ENCODE data around the gene BEST2. TPM values are rescaled to one million over a fixed set of nuclear protein-coding genes. Genes with fewer than 3 reads are reported as not detected.
A peak's percentile ranks its signal among the peaks of the same experiment; 100 is the strongest.

The BEST2 gene
- total RNA-seq, 1 donor from 2014 or later, result not detected

- intact Hi-C loops (cut with micrococcal nuclease), result loop anchor here (1.0 to 5.0 kb wide), 2 partner anchors 10 to 57 kb away; partner anchors contain the start of gene TNPO2
- H3K4me1 Mint-ChIP-seq (ENCODE audit: low read depth), result peaks cover 43% of the 10 kb centered on the region
- no peaks in the 10 kb centered on the region for H3K27me3 Mint-ChIP-seq (ENCODE audit: insufficient read depth)
- peak overlapping the region; percentile 86 for H3K27ac Mint-ChIP-seq
- no peaks in the 10 kb centered on the region for H3K36me3 Mint-ChIP-seq (ENCODE audit: low read depth)
- H3K9me3 Mint-ChIP-seq, result no peaks in the 10 kb centered on the region
- DNase-seq (ENCODE audit: low spot score), result no peak
- peak overlapping the region; percentile 86 for H3K4me3 Mint-ChIP-seq
Observed at GRCh38 chr19:12778905-12779161, 27.2 kb downstream of the BEST2 start.

GRCh38 chr19:12779162-12779993 is 27.8 kb downstream of the BEST2 start:
- Mint-ChIP-seq H3K36me3 (ENCODE audit: low read depth) (no peaks in the 10 kb centered on the region), H3K4me3 (peak overlapping the region; percentile 86), H3K4me1 (ENCODE audit: low read depth) (peaks cover 42% of the 10 kb centered on the region), H3K9me3 (no peaks in the 10 kb centered on the region), H3K27ac (peak overlapping the region; percentile 45), H3K27me3 (ENCODE audit: insufficient read depth) (no peaks in the 10 kb centered on the region)
- DNase-seq (ENCODE audit: low spot score), result no peak
- intact Hi-C loops (cut with micrococcal nuclease), result loop anchor here (5.0 kb wide), 1 partner anchor 57 kb away; the partner anchor contains the start of gene TNPO2

- Mint-ChIP-seq H3K4me1 (ENCODE audit: low read depth) (peaks cover 42% of the 10 kb centered on the region), H3K27me3 (ENCODE audit: insufficient read depth) (no peaks in the 10 kb centered on the region), H3K4me3 (peak overlapping the region; percentile 86), H3K36me3 (ENCODE audit: low read depth) (no peaks in the 10 kb centered on the region), H3K27ac (peak overlapping the region; percentile 99), H3K9me3 (no peaks in the 10 kb centered on the region)
- intact Hi-C loops (cut with micrococcal nuclease), result loop anchor here (1.0 to 2.0 kb wide), 2 partner anchors 9 to 157 kb away; partner anchors contain the start of genes CALR and JUNB
- DNase-seq (ENCODE audit: low spot score), result no peak
Observed at GRCh38 chr19:12782174-12782423, 30.5 kb downstream of the BEST2 start.

- peaks cover 37% of the 10 kb centered on the region for H3K4me1 Mint-ChIP-seq (ENCODE audit: low read depth)
- peak; percentile 87 for DNase-seq (ENCODE audit: low spot score)
- intact Hi-C loops (cut with micrococcal nuclease), result loop anchor here (1.0 to 2.0 kb wide), 2 partner anchors 9 to 156 kb away; partner anchors contain the start of genes CALR and JUNB
- H3K4me3 Mint-ChIP-seq, result peak overlapping the region; percentile 86
- H3K27ac Mint-ChIP-seq, result peak overlapping the region; percentile 99
- H3K27me3 Mint-ChIP-seq (ENCODE audit: insufficient read depth), result no peaks in the 10 kb centered on the region
- H3K36me3 Mint-ChIP-seq (ENCODE audit: low read depth), result no peaks in the 10 kb centered on the region
- no peaks in the 10 kb centered on the region for H3K9me3 Mint-ChIP-seq
Observed at GRCh38 chr19:12782424-12783290, 31.1 kb downstream of the BEST2 start.

GRCh38 chr19:12783291-12783848 is 31.8 kb downstream of the BEST2 start:
- Mint-ChIP-seq H3K4me3 (peak overlapping the region; percentile 70), H3K27ac (no peak overlapping the region), H3K36me3 (ENCODE audit: low read depth) (no peaks in the 10 kb centered on the region), H3K9me3 (no peaks in the 10 kb centered on the region), H3K27me3 (ENCODE audit: insufficient read depth) (no peaks in the 10 kb centered on the region), H3K4me1 (ENCODE audit: low read depth) (peaks cover 34% of the 10 kb centered on the region)
- peak; percentile 36 for DNase-seq (ENCODE audit: low spot score)
- intact Hi-C loops (cut with micrococcal nuclease), result loop anchor here (2.0 kb wide), 1 partner anchor 155 kb away; the partner anchor contains the start of gene CALR

- Mint-ChIP-seq H3K27ac (no peak overlapping the region), H3K4me3 (peak overlapping the region; percentile 70), H3K4me1 (ENCODE audit: low read depth) (peaks cover 32% of the 10 kb centered on the region), H3K36me3 (ENCODE audit: low read depth) (no peaks in the 10 kb centered on the region), H3K27me3 (ENCODE audit: insufficient read depth) (no peaks in the 10 kb centered on the region), H3K9me3 (no peaks in the 10 kb centered on the region)
- intact Hi-C loops (cut with micrococcal nuclease), result loop anchor here (2.0 kb wide), 1 partner anchor 155 kb away; the partner anchor contains the start of gene CALR
- no peak for DNase-seq (ENCODE audit: low spot score)
Observed at GRCh38 chr19:12783849-12784393, 32.3 kb downstream of the BEST2 start.

GRCh38 chr19:12784394-12784870 is 32.8 kb downstream of the BEST2 start:
- intact Hi-C loops (cut with micrococcal nuclease), result no loop called here

GRCh38 chr19:12784871-12785430 is 33.4 kb downstream of the BEST2 start:
- no peaks in the 10 kb centered on the region for H3K36me3 Mint-ChIP-seq (ENCODE audit: low read depth)
- DNase-seq (ENCODE audit: low spot score), result no peak
- intact Hi-C loops (cut with micrococcal nuclease), result no loop called here
- no peaks in the 10 kb centered on the region for H3K27me3 Mint-ChIP-seq (ENCODE audit: insufficient read depth)
- no peak overlapping the region for H3K27ac Mint-ChIP-seq
- H3K4me1 Mint-ChIP-seq (ENCODE audit: low read depth), result peaks cover 26% of the 10 kb centered on the region
- H3K9me3 Mint-ChIP-seq, result no peaks in the 10 kb centered on the region
- no peak overlapping the region for H3K4me3 Mint-ChIP-seq

More at GRCh38 chr19:12784394-12784870, 32.8 kb downstream of the BEST2 start:
- Mint-ChIP-seq H3K27me3 (ENCODE audit: insufficient read depth) (no peaks in the 10 kb centered on the region), H3K9me3 (no peaks in the 10 kb centered on the region), H3K4me3 (no peak overlapping the region), H3K27ac (no peak overlapping the region), H3K4me1 (ENCODE audit: low read depth) (peaks cover 31% of the 10 kb centered on the region), H3K36me3 (ENCODE audit: low read depth) (no peaks in the 10 kb centered on the region)
- DNase-seq (ENCODE audit: low spot score), result no peak

GRCh38 chr19:12785431-12786031 is 33.9 kb downstream of the BEST2 start:
- intact Hi-C loops (cut with micrococcal nuclease), result no loop called here
- H3K4me3 Mint-ChIP-seq, result no peak overlapping the region
- DNase-seq (ENCODE audit: low spot score), result no peak
- peaks cover 27% of the 10 kb centered on the region for H3K4me1 Mint-ChIP-seq (ENCODE audit: low read depth)
- H3K36me3 Mint-ChIP-seq (ENCODE audit: low read depth), result no peaks in the 10 kb centered on the region
- H3K27me3 Mint-ChIP-seq (ENCODE audit: insufficient read depth), result no peaks in the 10 kb centered on the region
- H3K9me3 Mint-ChIP-seq, result no peaks in the 10 kb centered on the region
- no peak overlapping the region for H3K27ac Mint-ChIP-seq

- no peak for DNase-seq (ENCODE audit: low spot score)
Observed at GRCh38 chr19:12786141-12786870, 34.7 kb downstream of the BEST2 start.

GRCh38 chr19:12786952-12787351 is 35.4 kb downstream of the BEST2 start:
- no peak for DNase-seq (ENCODE audit: low spot score)
- H3K27ac Mint-ChIP-seq, result peak overlapping the region; percentile 72
- H3K4me3 Mint-ChIP-seq, result no peak overlapping the region
- no peaks in the 10 kb centered on the region for H3K9me3 Mint-ChIP-seq
- intact Hi-C loops (cut with micrococcal nuclease), result no loop called here
- H3K36me3 Mint-ChIP-seq (ENCODE audit: low read depth), result no peaks in the 10 kb centered on the region
- H3K27me3 Mint-ChIP-seq (ENCODE audit: insufficient read depth), result no peaks in the 10 kb centered on the region
- peaks cover 28% of the 10 kb centered on the region for H3K4me1 Mint-ChIP-seq (ENCODE audit: low read depth)

More at GRCh38 chr19:12786141-12786870, 34.7 kb downstream of the BEST2 start:
- Mint-ChIP-seq H3K4me1 (ENCODE audit: low read depth) (peaks cover 33% of the 10 kb centered on the region), H3K27ac (peak overlapping the region; percentile 72), H3K27me3 (ENCODE audit: insufficient read depth) (no peaks in the 10 kb centered on the region), H3K4me3 (no peak overlapping the region), H3K36me3 (ENCODE audit: low read depth) (no peaks in the 10 kb centered on the region), H3K9me3 (no peaks in the 10 kb centered on the region)
- intact Hi-C loops (cut with micrococcal nuclease), result no loop called here
